OCI-M2 (cell line): Measurements from ENCODE around the gene HLA-A.
"Not testable (repeated sequence)": the region's sequence is repeated elsewhere in the genome, so short reads cannot be mapped to it uniquely, and the experiment has no call there.

Experiments
- DNase-seq: peaks from one replicate; lab custom pipeline; 2025; ENCODE audit not compliant: unreplicated experiment; lab: John Stamatoyannopoulos, UW

Gene HLA-A

DNA sequence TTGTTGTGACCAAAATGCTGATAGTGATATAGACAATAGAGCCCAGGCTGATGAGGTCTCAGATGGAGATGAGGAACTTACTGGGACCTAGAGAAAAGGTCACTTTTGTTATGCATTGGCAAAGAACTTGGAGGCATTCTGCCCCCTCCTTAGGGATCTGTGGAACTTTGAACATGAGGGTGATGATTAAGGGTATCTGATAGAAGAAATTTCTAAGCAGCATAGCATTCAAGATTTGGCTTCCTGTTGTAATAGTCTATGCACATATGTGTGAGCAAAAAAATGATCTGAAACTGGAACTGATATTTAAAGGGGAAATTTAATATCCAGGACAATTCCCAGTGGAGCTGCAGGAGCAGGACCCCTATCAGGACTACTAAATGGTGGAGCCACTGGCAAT lies 17.1 kb downstream of the HLA-A start:
- no peak for DNase-seq

DNA sequence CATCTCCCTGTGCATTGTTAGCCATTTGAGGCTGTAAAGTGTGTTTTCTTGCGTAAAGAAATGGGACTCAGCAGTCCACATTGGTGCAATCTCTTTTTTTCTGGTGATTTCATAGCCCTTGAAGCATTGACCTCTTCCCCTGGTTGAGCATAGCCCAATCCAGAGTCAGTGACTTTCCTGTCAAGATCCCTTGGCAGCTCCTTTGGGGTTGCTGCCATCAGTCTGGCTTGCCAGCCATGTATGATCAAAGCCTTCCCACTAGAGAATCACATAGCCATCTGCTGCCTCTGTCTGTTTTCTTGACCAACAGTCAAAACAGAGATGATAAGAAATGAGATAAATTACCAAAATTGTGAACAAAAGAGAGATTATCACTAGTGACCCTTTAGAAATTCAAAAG lies 19.6 kb downstream of the HLA-A start:
- no peak for DNase-seq

GRCh38 chr6:29963697-29964096 lies 21.4 kb downstream of the HLA-A start:
- not testable (repeated sequence) for DNase-seq

DNA sequence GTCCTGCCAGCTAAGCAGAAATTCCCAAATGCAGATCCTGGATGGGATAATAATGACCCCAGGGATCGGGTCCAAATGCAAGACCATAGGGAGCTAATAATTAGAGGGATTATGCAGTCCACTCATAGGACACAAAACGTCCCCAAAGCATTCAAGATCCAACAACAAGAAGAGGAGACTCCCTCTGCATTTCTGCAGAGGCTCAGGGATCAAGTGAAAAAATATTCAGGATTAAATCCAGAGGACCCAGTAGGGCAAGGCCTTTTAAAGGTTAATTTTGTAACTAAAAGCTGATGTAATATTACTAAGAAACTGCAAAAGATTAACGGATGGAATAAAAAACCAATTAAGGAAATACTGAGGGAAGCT lies 22.2 kb downstream of the HLA-A start:
- no peak for DNase-seq

GRCh38 chr6:29964887-29965562 lies 22.7 kb downstream of the HLA-A start:
- peak; percentile 78 for DNase-seq

- DNase-seq: no peak
These were observed 23.2 kb downstream of the HLA-A start for GRCh38 chr6:29965563-29965872.

DNA sequence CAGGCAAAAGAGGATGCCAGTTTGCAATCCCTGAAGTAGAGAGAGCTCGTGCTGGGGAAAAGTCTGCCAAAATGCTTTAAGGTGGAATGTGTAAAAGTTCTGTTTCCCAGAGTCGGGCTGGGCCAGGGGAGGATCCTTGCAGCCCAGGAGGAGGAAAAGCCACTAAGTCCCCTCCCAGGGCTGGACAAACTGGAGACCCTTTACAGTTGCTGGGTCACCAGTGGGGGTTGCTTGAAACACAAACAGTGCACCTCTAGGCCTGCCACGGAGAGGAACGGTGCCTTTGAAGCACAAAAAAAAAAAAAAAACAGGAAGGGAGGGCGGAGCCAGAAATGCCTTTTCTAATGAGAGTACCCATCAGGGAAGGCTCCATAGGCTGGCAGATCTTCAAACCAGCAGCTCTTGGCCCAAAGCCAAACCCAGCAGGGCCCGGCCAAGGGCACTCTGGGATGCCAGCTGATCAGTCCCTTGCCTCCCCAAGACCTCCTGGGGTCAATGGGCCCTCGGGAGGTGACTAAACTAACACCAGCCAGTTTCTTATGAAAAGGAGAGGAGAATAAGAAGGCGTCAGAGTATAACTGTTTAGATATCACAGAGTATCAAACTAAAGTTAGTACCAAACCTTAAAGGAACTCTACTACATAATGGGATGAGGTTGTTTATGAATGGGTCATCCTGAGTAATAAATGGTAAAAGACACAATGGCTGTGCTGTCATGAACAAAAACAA lies 23.7 kb downstream of the HLA-A start:
- DNase-seq: peak; percentile 42

DNA sequence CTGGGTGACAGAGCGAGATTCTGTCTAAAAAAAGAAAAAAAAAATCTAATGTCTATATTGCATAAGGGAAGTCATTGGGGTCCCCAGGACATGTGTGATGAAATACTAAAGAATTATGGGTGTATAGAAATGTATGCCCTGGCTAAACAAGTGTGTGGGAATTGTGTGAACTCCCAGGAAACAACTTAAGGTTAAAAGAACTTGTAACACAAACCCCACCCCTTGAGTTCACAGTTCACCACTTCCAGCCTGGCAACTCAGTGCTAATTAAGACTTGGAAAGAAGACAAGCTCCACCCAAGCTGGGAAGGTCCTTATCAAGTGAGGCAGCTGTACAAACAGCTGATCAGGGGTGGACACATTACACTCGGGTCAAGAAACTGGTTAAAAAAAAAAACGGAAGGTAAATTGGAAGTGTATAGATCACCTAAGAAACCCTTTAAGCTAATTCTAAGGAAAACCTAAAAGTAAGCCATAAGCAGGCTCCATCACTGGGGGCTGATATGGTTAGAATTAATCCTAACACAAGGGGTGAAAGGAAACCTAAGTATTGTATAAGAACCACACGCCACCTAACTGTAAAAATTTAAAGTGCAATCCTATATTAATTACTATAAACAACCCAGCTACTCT lies 25.2 kb downstream of the HLA-A start:
- no peak for DNase-seq

DNA sequence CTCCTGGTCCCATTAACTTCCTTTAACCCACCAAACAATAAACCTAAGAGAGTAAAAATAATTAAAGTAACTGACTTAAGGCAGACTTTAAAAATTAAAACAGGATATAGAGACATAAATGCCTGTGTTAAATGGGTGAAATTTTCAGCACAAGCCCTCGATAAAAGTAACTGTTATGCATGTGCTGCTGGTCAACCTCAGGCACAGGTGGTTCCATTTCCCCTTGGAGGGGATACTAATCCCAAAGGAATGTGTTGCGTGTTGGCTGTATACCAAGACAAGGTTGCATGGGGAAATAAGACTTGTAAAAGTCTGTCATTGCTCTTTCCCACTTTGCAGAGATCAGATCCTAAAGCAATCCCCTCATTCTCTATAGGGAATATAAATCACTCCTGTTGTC lies 25.8 kb downstream of the HLA-A start:
- no peak for DNase-seq

- no peak for DNase-seq
These were observed 26.6 kb downstream of the HLA-A start for GRCh38 chr6:29968905-29969304.

DNA sequence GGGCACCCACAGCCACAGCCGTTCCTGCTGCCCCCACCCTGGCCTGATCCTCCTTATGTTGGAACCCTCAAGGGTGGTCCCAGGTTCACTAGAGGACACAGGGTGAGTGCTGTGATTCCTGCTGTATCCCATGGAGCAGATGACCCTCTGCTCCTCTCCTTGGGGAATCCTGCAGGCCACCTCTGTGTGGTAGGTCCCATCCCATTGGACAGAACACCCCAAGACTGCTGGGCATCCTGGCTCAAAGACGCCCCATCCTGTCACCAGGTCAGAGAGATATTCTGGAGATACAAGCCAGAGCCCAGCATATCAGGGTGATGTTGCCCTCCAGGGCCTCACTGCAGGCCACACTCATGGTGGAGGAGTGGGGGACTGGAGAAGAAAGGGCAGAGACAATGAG lies 28.4 kb downstream of the HLA-A start:
- DNase-seq: no peak

- no peak for DNase-seq
These were observed 32.7 kb downstream of the HLA-A start for GRCh38 chr6:29974901-29975560.

DNA sequence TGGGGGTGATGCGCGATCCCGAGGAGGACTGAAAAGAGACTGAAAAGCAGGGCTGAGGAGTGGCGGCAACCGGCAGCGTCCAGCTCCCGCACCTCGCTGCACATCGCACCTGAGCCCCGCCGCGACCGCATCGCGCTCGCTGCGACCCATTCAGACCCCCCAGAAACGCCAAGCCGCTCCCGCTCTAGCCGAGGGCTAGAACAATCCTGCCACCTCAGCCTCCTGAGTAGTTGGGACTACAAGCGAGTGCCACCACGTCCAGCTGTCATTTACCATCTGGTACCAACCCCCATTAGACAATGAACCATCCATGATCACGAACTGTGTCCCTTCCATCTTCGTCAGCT lies 33.2 kb downstream of the HLA-A start:
- DNase-seq: no peak

- DNase-seq: no peak
These were observed 33.9 kb downstream of the HLA-A start for GRCh38 chr6:29976253-29976587.

DNA sequence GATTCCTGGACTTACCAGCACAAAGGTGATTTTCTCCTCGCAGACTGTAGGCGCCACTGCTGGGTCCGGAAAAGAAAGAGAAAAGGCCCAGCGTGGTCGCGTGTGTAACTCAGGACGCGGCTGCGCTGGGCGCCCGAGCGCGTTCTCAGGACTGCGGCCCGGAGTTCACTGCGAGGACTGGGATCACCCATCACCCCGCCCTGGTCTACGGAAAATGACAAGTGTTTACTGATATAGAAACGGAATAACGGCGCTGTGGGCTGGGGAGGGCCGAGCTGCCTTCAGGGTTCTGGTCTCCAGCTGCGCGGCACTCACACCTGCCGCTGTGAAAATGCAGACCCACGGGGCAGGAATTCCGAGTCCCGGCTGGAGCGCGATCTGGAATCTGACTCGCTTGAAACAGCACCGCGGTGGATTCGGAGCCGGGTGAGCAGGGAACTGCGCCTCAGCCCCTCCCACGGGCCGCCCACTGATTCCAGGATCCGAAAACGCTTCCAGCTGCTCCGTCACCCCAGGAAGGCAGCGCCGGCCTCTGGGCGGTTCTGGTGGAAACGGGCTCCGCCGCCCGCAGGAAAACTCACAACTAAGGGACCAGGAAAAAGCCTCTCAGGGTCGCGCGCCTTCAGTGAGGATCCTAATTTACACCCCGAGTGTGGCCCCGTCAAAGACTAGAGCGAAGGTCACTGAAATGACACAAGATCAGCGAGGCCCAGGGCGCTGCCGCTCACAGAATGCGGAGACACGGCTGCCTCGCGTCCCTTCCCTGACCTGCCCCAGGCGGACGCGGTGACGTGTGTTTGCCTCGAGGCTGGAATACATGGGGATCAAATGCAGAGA lies 34.5 kb downstream of the HLA-A start:
- no peak for DNase-seq

DNA sequence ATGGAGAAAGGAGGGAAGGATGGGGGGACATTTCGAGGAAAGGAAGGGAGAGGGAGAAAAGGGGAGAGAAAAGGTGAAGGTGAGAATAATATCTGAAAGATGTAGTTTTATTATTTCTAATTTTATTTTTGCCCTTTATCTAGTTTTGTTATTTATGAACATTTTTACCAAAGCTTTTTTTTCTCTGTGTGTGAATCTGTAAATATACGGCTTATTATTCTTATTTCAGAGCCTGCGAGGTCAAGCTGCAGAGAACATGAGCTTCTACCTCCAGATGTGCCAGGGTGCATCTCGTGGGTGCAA lies 35.0 kb downstream of the HLA-A start:
- DNase-seq: no peak

GRCh38 chr6:29980013-29980412 lies 37.7 kb downstream of the HLA-A start:
- DNase-seq: not testable (repeated sequence)

GRCh38 chr6:29980511-29980910 lies 38.2 kb downstream of the HLA-A start:
- DNase-seq: no peak

- DNase-seq: no peak
These were observed 39.0 kb downstream of the HLA-A start for GRCh38 chr6:29981211-29981812.

- DNase-seq: no peak
These were observed 39.8 kb downstream of the HLA-A start for GRCh38 chr6:29982097-29982496.

DNA sequence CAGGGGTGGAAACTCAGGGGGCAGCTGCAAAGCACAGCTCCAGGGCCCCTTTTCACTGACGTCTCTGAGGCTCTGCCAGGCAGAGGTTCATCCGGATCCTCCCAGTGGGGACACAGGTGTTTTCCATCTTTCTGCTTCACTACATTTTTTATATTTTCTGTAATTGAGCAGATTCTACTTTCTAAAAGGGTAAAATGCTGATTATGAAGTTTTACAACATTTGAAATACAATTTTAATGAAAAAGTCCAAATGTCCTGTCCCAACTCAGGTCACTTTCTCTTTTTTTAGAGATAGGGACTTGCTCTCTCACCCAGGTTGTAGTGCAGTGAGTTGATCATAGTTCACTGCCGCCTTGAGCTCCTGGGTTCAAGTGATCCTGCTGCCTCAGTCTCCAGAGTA lies 41.9 kb downstream of the HLA-A start:
- DNase-seq: no peak
